Measurements from ENCODE around the gene MRNIP. TPM values are rescaled to one million over a fixed set of nuclear protein-coding genes. Genes with fewer than 3 reads are reported as not detected.

The MRNIP gene
- total RNA-seq, 4 donors from 2014 or later = 15.3 to 26.8 (median 17.7) TPM

DNA sequence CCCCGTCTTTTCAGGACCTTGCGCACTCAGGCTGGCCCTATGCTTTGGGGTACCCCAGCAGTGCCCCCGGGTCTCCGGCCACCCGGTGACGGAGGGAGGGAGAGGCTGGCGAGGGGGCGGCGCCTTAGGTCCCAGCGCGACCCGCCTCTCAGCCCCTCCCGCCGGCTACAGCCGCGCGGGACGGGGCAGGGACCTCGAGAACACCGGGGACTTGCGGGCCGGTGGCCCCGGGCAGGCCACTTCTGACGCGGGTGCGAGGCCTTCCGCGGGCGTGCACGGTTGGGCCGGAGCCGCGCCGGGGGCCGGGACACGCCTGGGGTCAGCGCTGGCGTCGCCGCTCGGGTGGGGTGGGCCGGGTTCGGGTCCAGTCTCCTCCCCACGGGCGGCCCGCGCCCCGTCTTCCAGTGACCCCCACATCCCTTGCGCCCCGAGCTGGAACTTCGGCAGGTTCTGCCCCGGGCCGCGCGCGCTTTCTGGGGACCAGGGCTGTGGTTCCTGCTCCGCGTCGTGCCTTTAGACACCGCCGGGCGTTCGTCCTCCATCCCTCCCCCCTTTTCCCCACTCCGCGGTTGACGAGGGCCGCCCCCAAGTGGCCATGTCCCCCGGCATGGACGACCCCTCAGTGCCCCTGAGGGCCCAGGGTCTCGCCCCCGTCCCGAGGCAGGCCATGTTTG, 41.7 kb downstream of the MRNIP start:
- TF ChIP-seq, protein P1, sequence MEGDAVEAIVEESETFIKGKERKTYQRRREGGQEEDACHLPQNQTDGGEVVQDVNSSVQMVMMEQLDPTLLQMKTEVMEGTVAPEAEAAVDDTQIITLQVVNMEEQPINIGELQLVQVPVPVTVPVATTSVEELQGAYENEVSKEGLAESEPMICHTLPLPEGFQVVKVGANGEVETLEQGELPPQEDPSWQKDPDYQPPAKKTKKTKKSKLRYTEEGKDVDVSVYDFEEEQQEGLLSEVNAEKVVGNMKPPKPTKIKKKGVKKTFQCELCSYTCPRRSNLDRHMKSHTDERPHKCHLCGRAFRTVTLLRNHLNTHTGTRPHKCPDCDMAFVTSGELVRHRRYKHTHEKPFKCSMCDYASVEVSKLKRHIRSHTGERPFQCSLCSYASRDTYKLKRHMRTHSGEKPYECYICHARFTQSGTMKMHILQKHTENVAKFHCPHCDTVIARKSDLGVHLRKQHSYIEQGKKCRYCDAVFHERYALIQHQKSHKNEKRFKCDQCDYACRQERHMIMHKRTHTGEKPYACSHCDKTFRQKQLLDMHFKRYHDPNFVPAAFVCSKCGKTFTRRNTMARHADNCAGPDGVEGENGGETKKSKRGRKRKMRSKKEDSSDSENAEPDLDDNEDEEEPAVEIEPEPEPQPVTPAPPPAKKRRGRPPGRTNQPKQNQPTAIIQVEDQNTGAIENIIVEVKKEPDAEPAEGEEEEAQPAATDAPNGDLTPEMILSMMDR (IDR thresholded peaks at IDR 0.05) = no peak
- ATAC-seq (ENCODE audit: low FRiP score) (no peak), DNase-seq (ENCODE audit: low spot score) (no peak)

DNA sequence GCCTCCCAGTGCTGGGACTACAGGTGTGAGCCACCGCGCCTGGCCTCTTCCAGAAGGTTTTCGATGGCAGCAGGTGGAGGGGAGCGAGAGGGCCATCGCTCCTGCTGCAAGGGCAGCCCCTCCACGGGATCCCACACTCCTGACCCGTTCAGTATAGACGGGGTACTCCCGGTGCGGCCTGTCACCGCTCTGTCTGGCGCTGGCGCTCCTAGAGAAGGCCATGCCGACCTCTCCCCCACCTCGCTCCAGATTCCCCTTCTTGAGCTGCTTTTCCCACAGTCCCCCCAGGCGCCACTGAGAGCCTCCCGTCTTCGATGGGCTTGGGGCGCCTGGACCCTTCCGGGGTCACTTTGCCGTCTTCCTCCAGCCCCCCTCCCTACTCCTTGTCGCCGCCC, 42.2 kb downstream of the MRNIP start:
- no peak for ATAC-seq (ENCODE audit: low FRiP score)
- TF ChIP-seq, protein P1 (IDR thresholded peaks at IDR 0.05) = no peak

DNA sequence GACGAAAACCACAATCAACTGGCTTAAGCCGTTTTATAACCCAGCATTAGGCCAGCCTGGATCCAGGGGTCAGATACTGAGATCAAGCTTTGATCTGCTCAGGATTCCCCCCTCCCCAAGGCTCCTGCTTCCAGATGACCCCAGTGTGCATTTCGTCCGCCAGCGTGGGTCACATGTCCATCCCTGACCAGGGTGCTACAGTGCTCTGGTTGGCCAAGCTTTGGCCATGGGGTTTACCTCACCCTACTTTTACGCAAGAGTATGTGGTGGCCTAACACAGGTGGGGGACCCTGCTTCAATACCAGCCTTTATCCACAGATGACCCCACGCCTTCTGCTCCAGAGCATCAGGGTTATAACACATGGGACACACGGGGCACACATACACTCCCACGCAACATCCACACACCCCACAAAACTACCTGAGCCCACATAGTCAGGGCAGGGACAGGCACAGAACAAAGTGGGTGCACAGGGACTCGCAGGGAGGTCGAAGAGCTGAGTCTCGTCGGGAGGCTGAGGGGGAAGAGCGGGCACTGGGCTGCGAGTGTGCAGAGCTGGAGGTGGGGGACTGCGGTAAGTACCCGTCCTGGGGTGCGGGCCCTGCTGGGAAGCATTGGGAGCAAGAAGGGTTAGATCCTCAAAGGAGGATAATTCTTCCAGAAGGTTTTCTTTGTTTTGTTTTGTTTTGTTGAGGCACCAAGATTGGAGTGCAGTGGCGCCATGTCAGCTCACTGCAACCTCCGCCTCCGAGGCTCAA, 42.9 kb downstream of the MRNIP start:
- TF ChIP-seq, protein P1 (IDR thresholded peaks at IDR 0.05) = no peak
- DNase-seq (ENCODE audit: low spot score) = no peak
- ATAC-seq (ENCODE audit: low FRiP score) = no peak

More for the DNA sequence above, 42.2 kb downstream of the MRNIP start:
- DNase-seq (ENCODE audit: low spot score) = no peak

DNA sequence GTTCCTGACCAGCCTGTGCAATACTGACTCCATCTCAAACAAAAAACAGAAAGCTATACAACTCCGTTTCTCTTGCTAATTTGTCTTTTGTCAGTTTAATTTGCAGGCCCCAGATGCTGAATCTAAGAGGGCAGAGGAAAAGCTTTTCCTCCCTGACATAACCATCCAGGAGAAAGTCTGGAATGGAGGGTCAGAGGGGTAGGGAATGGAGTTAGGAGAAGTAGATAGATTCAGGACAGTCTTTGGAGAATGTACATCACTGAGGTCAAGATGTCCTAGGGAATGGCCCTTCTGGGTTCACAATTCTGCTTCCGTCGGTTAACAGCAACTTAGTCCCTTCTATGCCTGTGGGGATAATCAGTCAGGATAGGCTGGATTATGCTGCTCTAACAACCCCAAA, 44.5 kb downstream of the MRNIP start:
- DNase-seq (ENCODE audit: low spot score) = no peak
- ATAC-seq (ENCODE audit: low FRiP score) = no peak
- TF ChIP-seq, protein P1 (IDR thresholded peaks at IDR 0.05) = no peak

DNA sequence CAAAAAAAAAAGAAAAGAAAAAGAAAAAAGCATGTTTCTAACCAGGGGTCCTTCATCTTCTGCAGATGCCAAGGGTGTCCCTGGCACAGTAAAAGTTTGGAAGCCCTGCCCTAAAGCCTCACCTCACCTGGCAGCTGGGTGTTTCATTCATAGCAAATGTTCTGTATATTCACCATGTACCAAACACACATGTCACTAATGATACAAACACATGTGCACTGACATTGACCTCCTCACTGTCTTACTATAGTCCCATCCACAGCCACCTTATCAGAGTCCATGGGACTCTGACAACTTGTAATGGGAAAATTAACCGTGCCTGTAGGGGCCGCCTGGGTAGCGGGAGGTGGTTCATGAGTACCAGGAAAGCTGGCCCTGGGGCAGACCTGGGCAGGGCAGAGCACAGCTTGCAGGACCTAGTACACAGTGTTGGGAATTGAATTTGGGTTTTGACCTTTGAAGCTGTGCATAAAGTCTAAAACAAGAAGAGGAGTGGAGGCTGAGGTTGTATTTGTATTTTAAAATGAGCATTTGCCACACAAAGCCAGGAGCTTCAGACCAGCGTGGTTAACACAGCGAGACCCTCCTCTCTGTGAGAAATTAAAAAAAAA, 45.5 kb downstream of the MRNIP start:
- DNase-seq (ENCODE audit: low spot score) (no peak), ATAC-seq (ENCODE audit: low FRiP score) (no peak)
- TF ChIP-seq, protein P1 (IDR thresholded peaks at IDR 0.05) = no peak

DNA sequence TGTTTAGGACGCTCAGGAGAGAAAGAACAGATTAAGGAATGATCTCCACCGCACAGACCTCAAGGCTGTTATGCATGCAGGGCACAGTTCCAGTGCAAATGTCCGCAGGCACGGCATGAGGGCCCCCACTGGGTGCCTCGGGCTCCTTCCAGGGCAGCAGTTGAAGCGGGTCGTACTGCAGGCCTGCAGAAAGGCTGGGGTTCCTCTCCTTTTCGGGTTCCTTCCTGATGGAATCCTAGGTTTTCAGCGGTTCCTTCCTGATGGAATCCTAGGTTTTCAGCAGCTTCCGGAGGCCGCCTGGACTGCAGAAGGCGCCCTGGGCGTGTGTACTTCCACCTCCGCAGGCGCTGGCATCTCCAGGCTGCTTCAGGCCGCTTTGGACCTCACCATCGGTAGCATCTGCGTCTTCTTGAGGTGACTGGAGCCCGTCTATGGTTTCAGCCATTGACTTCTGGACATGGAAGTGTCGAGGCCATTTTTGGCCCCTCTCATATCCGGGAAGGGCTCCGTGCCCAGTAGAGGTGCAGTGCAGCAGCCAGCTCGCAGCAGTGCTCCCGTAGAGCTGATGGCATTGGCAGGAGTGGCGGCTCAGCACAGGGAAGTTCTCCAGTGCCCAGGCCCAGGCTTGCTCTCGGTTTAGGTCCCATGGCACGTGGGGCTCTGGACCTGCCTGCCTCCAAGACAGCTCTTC, 46.3 kb downstream of the MRNIP start:
- ATAC-seq (ENCODE audit: low FRiP score) (no peak), DNase-seq (ENCODE audit: low spot score) (no peak)
- TF ChIP-seq, protein P1 (IDR thresholded peaks at IDR 0.05) = no peak

Data from omental fat pad (tissue), 4 donors.